Fibroblast of peridontal ligament (primary cell): ENCODE measurements around the gene NOTCH1.
"Not testable (repeated sequence)": the region's sequence is repeated elsewhere in the genome, so short reads cannot be mapped to it uniquely, and the experiment has no call there.

Experiments used
- DNase-seq: peaks from one replicate; pipeline ENCODE4 v3.0.0-alpha.2; 2010; ENCODE audit errors: extremely low read depth

The NOTCH1 gene

DNA sequence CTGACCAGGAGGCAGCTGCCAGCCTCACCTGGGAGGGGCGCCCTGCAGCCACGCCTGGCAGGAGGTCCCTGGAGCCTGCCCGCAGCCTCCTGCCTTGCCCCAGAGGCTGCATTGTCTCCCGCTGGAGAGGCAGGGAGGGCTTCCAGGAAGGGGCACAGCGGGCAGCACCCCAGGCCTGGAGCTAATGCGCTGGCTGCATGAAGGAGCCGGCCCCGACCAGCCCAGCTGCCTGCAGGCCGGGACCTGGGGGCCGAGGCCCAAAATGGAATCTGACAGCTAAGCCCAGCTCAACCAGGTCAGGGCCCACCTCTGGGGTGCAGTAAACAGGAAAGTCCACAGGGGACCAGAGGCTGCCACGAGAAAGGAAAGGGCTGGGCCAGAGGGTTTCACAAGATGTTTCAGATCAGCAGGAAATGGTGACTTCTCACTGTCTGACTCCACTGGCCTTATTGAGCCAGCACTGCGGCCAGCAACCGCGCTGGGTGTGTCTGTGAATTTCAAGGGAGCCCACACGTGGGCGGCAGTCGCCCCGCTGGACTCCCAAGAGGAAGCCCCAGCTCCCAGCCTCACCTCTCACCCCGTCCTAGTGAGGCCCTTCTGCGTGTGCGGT, 18.6 kb upstream of the NOTCH1 start:
- DNase-seq, result peak; percentile 63

DNA sequence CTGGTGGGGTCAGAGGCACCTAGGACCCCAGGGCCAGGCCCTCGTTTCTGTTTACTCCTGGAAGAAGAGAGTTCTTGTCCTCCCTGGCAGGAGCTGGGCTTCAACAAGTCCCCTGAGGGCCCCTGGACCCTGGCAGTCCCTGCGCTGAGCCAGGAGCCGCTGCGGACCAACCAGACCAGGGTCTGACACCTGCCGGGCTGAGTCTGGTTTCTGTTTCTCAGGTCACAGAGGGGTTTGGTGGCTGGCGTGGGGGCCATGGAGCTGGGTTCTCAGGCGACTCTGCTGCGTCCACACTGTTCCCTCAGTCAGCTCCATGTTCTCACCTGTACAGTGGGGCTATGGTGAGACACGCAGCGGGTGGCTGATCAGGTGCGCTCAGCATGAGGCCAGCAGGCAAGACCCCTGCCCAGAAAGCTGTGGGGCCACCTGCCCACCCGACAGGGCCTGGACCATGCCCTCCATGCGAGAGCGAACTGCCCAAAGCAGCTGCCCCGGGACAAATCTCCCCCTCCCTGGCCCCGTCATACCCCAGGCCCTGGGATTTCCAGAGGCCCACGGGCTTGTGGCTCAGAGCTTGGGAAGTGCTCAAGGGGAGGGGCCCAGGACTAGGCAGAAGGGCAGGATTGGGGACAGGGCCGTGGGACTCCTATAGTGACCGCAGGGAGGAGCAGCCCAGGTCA, 17.9 kb upstream of the NOTCH1 start:
- no peak for DNase-seq

DNA sequence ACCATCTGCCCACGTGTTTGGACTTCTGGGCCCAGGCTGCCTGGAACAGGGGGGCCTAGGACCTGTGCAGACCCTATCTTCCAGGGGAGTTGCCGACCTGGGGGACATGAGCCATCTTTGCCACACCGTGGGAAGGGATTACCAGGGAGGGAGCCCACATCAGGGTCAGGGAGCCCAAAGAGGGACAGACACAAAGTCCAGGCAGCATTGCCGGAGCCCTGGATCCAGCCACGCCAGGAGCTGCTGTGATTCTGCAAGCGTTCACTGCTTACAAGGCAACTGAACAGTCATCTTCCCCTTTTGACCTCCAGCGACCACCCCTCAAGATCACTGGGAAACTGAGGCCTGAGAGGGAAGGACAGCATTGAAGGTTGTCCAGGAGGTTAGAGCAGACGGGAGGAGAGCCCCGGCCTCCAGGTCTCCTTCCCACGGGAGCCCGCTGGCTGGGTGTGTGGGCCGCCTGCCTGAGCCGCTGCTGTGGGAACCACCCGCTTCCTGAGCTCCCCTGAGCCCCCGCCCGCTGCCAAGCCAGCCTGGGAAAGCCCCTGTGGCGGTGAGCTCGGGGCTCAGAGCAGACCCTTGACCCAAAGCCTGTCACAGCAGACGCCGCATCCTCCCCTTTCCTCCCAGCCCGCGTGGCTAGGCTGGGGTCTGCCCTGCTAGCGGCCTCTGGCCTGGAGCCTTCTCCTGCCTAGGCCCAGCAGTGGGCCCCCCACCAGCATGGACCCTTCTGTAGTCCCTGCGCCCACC, 17.1 kb upstream of the NOTCH1 start:
- DNase-seq, result no peak

DNA sequence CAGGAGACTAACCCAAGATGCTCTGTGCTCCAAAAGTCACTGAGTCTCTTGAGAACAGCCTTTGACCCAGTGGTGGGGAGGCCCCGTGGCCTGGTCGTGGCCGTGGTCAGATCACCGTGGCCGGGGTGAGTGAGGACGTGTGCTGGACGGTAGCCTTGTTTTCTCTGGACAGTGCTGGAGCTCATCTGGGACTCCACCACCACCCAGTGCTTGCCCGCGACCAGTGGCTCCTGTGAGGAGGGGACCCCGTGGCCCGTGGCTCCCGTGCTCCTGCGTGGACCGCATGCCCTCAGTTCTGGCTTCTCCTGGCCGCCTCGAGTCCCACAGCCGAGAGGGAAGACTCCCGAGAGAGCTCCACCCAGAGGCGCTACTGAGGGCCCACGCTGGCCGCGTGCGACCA, 15.9 kb upstream of the NOTCH1 start:
- no peak for DNase-seq

DNA sequence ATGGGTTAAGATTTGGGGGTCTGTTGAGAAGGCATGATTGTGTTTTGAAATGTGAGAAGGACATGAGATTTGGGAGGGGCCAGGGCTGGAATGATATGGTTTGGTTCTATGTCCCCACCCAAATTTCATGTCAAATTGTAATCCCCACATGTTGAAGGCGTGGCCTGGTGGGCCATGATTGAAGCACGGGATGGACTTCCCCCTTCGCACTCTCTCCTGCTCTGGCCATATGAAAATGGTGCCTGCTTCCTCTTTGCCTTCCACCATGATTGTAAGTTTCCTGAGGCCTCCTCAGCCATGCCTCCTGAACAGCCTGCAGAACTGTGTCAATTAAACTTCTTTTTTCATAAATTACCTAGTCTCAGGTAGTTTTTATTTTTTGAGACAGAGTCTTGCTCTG, 14.7 kb upstream of the NOTCH1 start:
- no peak for DNase-seq

DNA sequence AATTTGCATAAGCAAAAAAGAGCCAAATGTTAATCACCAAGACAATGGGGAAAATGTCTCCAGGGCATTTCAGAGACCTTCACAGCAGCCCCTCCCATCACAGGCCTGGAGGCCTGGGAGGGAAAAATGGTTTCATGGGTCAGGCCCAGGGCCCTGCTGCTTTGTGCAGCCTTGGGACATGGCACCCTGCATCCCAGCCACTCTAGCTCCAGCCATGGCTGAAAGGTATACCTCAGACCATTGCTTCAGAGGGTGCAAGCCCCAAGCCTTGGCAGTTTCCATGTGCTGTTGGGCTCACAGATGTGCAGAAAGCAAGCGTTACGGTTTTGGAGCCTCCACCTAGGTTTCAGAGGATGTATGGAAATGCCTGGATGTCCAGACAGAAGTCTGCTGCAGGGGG, 13.5 kb upstream of the NOTCH1 start:
- DNase-seq, result not testable (repeated sequence)

DNA sequence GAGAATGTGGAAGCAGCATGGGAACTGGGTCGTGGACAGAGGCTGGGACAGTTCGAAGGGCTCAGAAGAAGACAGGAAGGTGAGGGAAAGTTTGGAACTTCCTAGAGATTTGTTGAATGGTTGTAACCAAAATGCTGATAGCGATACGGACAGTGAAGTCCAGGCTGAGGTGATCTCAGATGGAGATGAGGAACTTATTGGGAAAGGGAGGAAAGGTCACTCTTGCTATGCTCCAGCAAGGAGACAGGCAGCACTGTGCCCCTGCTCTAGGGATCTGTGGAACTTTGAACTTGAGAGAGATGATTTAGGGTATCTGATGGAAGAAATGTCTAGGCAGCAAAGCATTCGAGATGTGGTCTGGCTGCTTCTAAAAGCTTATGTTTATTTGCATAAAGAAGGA, 13.0 kb upstream of the NOTCH1 start:
- DNase-seq, result not testable (repeated sequence)

DNA sequence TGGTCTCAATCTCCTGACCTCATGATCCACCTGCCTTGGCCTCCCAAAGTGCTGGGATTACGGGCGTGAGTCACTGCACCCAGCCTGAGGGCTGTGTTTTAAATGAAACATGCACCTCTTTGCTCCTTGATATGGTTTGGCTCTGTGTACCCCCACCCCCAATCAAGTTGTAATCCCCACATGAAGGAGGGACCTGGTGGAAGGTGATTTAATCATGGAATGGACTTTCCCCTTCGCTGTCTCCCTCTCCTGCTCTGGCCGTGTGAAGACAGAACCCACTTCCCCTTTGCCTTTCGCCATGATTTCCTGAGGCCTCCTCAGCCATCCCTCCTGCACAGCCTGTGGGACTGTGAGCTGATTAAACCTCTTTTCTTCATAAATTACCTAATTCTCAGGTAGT, 12.5 kb upstream of the NOTCH1 start:
- no peak for DNase-seq

DNA sequence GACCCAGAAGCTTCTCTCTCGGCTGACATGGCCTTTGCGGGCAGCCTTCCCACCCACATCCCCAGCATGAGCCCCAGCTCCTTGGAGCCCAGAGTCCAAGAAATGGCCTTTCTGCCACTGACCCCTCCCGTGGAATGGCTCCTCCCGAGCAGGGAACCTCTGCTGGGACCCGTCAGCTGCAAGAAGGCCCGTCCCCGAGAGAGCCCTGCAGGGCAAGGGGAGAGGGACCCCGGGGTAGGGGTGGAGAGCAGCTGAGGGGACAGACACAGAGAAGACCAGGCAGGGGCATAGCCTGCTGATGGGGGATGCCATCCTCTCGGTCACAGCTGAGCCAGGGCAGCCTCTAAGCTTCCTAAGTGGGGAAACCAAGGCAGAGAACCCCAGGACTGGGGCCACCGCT, 11.2 kb upstream of the NOTCH1 start:
- no peak for DNase-seq

DNA sequence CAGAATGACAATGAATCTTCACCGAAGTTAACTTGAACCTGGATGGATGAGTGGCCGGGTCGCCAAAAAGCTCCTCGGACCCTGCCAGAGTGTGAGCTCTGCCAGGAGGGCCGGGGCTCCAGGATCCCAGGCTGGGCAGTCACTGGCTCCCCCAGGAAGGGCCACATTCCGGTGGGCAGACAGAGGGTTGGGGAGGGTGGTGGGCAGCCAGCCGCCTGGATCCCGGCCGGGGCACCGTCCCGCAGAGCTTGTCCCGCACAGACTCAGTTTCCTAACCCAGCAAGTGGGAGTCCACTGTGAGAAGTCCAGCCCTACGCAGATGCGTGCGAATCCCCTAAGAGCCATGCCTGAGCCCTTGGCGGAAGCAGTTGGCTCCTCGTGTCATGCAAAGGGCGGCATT, 10.3 kb upstream of the NOTCH1 start:
- DNase-seq, result no peak

DNA sequence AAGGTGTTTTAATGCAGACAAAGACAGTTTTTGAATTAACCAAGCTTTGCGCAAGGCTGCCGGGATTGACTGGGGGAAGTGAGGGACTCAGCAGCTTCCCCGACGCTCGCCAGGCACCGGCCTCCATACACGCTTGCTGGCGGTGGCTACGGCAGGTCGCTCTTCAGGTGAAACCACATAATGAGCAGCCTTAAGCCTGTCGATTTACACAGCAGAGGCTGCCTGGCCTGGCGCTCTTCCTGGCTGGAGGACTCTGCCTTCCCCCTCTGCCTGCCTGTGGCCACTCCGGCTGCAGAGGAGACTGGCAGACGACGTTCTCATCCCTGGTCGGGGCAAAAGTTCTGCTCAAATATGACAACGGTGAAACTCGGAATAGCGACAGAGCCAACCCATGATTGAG, 9.0 kb upstream of the NOTCH1 start:
- DNase-seq, result no peak

DNA sequence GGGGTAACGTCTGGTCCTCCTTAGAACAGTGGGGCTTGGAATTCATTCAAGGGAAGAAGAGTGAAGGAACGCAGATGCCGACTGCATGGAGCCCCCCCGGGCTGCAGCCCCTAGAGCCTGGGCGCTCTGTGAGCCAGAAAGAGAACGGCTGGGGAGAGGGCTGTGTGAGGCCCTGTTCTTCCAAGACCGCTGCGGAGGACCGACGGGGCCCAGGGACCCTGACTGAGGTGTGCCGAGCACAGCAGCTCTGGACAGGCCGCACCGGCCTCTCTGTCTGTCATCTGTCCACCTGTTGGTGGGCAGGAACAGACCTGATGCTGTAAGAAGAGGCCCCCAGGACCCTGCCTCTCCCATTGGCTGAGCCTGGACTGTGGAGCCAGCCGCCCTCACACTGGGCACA, 7.7 kb upstream of the NOTCH1 start:
- DNase-seq, result no peak

DNA sequence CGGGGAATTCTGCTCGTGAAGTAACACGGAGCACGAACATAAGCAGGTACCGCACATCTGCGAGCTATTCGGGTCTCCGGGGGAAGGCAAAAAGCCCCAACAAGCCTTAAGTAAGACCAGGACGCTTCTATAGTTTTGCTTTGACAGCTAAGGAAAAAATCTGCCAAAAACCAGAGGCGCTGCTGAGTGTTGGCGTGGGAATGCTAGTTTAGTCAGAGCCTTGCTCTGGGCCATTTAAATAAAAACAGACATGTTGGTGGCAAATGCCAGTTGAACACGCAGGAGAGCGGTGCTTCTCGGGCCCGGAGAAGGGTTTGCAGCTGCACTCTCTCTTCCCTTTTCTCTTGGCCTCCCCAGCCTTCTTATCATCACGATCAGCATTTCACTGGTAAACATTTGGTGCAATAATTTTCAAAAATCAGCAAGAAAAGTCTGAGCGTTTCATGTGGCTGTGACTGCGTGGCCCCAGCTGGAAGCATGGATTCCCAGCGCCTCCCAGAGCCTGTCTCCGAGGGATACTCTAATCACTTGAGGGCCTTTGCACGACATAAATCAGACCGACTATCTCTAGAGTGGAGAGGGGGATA, 6.4 kb upstream of the NOTCH1 start:
- peak; percentile 87 for DNase-seq

DNA sequence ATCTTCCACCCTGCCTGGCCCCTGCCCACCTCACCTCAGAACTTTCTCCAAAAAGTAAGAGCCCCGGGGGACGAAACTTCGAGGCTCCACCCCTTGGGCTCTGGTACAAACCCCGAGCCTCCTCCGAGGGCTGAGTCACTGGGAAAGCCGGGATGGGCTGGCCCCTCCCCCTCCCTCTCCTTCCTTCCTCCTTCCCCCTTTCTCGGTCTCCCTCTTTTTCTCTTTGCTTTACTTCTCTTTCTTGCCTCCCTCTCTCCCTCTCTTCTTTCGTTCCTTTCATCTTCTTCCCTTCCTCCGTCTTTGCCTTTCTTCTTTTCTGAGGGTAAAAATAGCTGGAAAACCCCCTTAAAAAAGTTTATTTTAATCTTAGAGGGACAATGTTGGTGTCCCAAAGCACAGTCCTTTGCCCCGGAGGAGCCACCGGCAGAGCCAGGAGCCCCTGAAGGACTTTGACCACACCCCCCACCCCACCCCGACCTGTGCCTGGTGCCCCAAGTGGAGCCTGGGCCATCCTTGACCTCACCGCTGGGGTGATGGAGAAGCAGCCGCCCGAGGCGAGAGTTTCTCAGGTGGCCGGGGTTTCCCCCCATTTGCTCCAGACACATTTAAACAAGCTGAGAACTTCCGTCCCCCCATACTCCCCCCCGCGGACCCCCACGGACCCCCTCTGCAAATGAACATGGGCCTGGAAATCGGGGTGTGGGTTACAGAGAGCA, 5.7 kb upstream of the NOTCH1 start:
- peak; percentile 73 for DNase-seq

DNA sequence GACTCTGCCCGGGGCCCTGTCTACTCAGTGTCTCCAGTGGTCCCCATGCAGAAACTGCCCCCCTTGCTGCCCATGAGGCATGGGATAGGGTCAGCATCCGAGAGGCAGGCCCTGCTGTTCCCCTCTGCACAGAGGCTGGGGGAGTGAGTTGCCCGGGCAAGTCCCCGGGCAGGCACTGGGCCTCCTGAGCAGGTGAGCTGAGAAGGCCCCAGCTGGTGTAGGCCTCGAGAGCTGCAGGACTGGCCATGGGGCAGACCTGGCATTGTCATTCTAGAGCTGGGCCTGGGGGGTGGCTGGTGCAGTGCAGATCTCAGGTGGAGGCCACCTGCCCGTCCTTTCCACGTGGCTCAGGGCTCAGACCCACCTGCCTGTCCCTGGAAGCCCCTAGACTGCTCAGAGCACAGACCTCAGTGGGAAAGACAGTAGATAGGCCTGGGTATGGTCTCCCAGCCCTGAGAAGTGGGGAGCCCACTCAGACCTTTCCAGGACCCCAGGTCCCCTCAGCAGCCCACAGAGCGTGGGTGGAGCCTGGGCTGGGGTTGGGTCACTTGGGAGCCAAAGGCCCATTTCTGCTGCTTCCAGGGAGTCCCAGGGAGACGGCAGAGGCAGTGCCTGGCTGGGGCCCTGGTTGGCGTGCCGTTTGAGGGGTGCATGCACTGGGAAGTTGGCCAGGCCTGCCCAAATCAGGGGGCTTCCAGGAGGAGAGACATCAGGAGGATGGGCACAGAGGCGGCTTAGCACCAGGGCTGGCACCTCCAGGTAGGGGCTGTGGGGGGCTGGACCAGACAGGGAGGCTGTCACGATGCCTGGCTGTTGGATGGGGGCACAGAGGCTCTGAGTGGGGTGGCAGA, 4.8 kb upstream of the NOTCH1 start:
- no peak for DNase-seq

DNA sequence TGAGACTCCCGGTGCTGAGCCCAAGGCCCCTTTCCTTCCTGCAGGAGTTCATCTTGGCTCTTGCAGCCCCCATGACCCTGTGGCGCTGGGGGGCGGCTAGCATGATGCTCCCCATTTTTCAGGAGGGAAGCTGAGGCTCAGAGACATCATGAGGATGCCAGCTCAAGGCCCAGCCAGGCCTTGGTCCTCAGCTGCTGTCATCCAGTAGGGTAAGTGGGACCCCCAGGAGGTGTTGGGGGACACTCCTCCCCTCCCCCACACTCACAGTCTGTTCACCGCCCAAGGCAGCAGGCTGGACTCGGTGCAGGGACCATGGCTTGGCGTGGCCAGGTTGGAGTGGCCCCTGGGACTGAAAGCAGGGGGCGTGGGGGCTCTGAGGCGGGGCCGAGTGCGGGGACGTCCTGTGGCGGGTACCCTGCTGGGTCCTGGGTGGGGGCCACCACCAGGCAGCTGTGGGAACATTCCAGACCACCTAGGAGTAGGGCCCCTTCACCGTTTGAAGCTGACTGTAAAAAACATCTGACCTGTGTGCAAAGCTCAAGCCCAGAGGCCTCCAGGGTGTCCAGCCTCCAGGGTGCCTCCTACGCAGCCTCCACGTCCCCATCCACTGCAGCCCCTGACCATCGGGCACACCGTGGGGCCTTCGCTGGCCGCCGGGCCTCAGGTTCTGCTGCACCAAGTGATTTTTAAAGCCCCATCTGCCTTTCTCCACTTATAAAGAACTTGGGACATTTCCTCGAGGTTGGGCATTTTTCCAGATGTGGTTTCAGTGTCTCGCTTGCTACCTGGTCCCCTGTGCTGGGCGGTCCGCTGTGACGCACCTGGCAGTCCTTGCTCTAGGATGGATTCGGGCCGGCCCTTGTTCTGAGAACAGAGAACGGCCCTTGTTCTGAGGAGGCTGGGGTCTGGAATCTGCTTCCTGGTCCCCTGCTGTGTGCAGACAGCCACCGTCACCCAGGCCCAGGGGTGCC, 3.4 kb upstream of the NOTCH1 start:
- no peak for DNase-seq

DNA sequence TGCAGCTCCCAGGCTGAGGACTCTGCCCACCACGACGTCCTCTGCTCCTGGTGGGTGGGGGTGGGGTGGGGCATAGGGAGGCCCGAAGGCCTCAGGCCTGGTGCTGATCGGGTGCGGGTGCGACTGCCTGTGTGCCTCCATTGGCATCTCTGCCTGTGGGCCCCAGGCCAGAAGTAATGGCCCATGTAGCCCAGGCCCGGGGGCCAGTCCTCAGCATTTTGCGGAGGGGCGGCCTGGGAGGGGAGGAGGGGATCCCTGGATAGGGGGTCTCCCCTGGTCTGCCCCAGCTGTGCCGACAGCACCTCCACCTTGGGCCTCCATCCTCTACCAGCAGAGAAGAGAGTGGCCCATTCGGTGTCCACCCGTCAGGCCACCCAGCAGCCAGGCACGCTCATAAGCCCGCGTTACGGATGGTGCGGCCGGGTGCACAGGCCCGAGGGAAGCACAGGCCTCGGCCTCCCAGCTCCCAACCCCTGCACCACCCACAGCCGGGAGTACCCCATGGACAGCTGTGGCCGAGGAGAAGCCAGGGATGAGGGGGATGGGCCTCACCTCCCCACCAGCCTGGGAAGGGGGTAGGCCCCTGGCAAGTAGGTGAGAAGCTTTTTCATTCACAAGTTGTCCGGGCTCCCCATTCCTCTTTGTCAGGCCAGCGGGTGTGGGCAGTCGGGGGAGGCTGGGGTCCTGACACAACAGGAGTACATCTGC, 1.8 kb upstream of the NOTCH1 start:
- DNase-seq, result no peak

DNA sequence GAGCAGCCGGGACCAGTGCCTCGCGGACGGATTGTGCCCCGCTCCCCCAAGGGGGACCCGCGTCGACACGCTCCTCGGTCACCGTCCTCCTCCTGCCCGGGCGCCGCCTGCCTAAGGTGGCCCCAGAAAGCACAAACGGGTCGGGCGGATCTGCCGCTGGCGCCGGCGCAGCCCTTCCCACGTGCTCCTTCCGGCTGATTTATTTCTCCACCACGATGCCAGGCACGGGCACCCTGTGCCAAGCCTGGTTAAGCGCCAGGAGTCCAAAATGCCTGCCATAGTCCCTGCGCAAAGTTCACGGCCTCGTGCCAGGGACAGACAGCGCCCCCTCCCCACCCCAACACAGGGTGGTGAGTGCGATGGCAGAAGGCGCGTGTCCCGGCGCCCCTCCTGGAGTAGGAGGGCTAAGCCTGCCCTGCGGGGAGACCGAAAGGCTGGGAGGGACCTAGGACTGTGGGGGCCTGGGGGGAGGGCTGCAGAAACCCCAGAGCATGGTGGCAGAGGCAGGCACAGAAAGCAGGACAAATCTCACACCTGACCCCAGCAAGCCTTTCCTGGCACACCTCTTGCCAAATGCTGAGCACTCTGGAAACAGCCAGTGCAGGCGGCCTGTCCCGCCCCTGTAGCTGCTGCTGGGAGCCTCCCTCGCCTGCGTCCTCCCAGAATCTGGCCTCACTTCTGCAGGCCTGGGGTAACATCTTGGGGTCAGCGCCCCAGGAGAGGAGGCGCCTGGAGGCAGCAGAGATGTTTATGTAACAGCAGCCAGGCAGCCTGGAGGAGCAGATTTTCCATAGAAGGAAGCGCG, 1.1 kb upstream of the NOTCH1 start:
- peak; percentile 72 for DNase-seq

DNA sequence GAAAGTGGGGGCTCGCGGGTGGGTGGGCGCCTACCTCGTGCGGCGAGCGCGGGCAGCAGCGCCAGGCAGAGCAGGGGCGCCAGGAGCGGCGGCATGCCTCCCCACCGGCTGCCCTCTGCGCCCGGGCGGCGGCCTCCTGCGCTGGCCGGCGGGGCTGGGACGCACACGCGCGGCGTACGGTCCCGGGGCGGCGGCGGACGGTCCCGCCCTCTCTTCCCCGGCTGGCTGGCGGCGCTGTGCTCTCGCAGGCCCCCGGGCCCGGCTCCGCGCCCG, 220 bp downstream of the NOTCH1 start:
- no peak for DNase-seq
